ENCODE data around the gene RCSD1. TPM values are rescaled to one million over a fixed set of nuclear protein-coding genes. Genes with fewer than 3 reads are reported as not detected.

The RCSD1 gene
- total and polyA plus RNA-seq, 11 donors, result 14.1 to 51.5 (median 29.6) TPM

DNA sequence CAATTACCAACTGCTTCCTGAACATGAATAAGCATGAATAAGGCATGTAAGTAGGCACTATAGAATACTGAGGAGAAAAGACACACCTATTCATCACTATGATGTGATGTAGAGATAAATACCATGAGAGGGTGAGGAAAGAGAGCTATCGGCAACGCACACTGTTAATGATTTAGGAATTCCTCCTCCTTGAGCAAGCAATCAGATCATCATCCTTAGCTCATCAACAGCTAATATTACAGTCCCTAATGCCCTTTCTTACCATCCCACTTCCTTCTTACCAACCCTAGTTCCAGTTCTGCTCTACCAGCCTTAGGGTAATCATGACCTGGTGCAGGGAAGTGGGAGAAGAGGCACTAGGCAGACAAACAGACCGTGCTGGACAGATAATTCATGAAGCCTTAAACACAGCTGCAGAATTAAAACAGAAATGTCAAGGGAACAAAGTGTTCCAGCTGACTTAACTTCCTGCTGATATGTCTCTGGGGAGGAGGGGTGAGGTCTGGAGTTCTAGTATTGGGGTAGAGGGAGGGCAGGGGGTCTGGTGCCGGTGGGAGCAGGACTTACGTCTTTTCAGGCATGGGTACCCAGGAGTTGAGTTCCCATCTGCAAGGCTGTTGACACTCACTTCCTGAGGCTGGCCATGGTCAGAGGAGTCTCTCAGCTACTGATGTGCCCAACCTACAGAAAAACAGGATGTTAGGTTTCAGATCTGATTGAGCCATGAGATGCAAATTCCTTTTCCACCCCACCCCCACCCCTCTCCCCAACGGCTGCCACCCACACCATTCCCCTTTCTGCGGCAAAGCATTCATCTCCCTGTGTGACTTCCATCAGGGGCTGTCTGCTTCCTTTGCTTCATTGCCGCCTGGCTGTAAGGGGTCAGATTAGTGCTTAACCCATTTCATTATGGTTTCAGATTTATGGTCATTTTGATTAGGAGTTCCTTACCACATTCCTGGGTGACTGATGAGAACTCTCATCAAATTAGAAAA lies 12.6 kb upstream of the RCSD1 start:
- peak overlapping the region; percentile 59 to 88 (median 72) for H3K27ac ChIP-seq
- peak overlapping the region in 7 of 12 donors; percentile 1 to 40 (median 11) for H3K4me3 ChIP-seq
- ATAC-seq (peak; percentile 84 to 90 (median 88)), DNase-seq (peak; percentile 56 to 68 (median 61))
- no peak for TF ChIP-seq POLR2A (IDR thresholded peaks at IDR 0.05)
- TF ChIP-seq, protein P1, sequence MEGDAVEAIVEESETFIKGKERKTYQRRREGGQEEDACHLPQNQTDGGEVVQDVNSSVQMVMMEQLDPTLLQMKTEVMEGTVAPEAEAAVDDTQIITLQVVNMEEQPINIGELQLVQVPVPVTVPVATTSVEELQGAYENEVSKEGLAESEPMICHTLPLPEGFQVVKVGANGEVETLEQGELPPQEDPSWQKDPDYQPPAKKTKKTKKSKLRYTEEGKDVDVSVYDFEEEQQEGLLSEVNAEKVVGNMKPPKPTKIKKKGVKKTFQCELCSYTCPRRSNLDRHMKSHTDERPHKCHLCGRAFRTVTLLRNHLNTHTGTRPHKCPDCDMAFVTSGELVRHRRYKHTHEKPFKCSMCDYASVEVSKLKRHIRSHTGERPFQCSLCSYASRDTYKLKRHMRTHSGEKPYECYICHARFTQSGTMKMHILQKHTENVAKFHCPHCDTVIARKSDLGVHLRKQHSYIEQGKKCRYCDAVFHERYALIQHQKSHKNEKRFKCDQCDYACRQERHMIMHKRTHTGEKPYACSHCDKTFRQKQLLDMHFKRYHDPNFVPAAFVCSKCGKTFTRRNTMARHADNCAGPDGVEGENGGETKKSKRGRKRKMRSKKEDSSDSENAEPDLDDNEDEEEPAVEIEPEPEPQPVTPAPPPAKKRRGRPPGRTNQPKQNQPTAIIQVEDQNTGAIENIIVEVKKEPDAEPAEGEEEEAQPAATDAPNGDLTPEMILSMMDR (IDR thresholded peaks at IDR 0.05), result no peak
- H3K4me1 ChIP-seq, result peaks cover 0 to 48% (median 21%) of the 10 kb centered on the region in 12 donors
- H3K36me3 ChIP-seq, result no peaks in the 10 kb centered on the region
- H3K27me3 ChIP-seq, result no peaks in the 10 kb centered on the region
- intact Hi-C loops (cut with DNase I), result loop anchor here in 1 of 10 donors (5.0 kb wide), 1 partner anchor 70 kb away; no protein-coding TSS in a partner anchor
- 33 to 44% (median 36%) methylated on average over 7 to 8 of the region's 8 CpGs for WGBS, 4 donors
- H3K9me3 ChIP-seq, result peaks cover 0 to 10% (median 3%) of the 10 kb centered on the region in 12 donors

DNA sequence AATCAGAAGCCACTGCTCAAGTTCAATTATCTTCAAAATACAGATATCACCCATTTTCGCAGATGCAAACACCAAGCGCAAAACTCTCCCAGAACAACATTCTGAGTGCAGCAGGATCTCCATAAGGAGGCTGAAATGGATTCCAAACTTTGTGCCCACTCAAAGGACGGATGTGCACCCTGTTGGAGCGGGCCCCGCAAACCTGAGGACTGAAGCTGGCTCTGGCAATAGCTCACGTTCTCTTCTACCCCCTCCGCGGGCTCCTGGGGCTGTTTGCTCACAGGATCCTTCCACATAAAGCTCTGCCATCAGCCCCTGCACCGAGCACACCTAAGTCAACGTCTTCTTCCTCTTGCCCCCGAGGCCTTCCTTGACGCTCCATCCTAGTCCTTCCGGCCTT lies 11.7 kb upstream of the RCSD1 start:
- TF ChIP-seq, protein P1 (IDR thresholded peaks at IDR 0.05), result no peak
- no peak for TF ChIP-seq POLR2A (IDR thresholded peaks at IDR 0.05)
- no peak for ATAC-seq
- intact Hi-C loops (cut with DNase I), result loop anchor here in 1 of 10 donors (5.0 kb wide), 1 partner anchor 69 kb away; no protein-coding TSS in a partner anchor

DNA sequence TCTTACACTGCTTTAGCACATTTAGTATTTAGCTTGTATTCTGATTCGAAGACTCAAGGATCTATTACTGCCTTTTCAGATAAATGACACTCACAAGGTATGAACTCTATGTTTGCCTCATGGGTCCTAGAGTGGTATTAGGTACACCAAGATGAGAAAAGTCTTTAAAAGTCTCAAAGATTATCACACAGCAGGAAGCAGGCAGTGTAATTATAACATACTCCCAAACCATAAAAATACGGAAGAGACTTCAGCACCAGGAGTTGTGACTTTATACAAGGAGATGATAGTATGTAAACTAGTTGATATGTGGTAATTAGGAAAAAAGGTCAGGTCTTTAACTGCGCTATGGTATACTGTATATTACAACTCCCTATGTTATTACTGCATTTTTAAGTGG lies 11.2 kb upstream of the RCSD1 start:
- Histone ChIP-seq H3K36me3 (no peaks in the 10 kb centered on the region), H3K9me3 (peaks cover 0 to 10% (median 3%) of the 10 kb centered on the region in 12 donors), H3K4me3 (no peak overlapping the region), H3K4me1 (peaks cover 0 to 43% (median 21%) of the 10 kb centered on the region in 12 donors), H3K27ac (peak overlapping the region in 3 of 12 donors; percentile 73 to 88 (median 81)), H3K27me3 (no peaks in the 10 kb centered on the region)
- DNase-seq (no peak), ATAC-seq (no peak)
- TF ChIP-seq POLR2A (IDR thresholded peaks at IDR 0.05), result no peak
- TF ChIP-seq, protein P1 (IDR thresholded peaks at IDR 0.05), result no peak
- WGBS, 4 donors, result 86 to 93% (median 91%) methylated on average over 3 of the region's 3 CpGs
- intact Hi-C loops (cut with DNase I), result loop anchor here in 1 of 10 donors (5.0 kb wide), 1 partner anchor 69 kb away; no protein-coding TSS in a partner anchor

More for the DNA sequence above, 11.7 kb upstream of the RCSD1 start:
- DNase-seq, result peak in 1 of 5 donors; percentile 11
- Histone ChIP-seq H3K4me3 (no peak overlapping the region), H3K27me3 (no peaks in the 10 kb centered on the region), H3K4me1 (peaks cover 0 to 43% (median 21%) of the 10 kb centered on the region in 12 donors), H3K27ac (peak overlapping the region; percentile 59 to 88 (median 72)), H3K9me3 (peaks cover 0 to 10% (median 3%) of the 10 kb centered on the region in 12 donors), H3K36me3 (no peaks in the 10 kb centered on the region)
- 87 to 92% (median 89%) methylated on average over 13 of the region's 13 CpGs for WGBS, 4 donors

DNA sequence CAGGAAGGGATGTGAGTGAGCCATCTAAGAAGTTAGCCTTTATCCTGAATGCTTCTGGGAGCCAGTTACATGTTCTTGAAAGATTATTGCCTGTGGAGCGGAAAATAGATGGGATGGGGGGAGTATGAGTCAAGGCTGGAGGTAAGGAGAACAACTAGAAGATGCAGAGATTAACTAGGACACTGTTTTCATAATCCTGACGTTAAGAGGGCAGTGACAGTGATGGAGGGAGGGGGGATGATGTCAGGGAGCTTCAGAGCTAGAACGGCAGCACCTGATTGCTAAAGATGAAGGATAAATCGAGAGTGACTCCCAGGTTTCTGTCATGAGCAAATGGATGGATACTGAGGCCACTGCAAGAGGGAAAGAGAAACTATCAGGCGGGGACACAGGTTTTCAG lies 10.0 kb upstream of the RCSD1 start:
- intact Hi-C loops (cut with DNase I), result no loop called here
- Histone ChIP-seq H3K27ac (peak overlapping the region in 1 of 12 donors; percentile 8), H3K27me3 (no peaks in the 10 kb centered on the region), H3K4me1 (peaks cover 0 to 43% (median 21%) of the 10 kb centered on the region in 12 donors), H3K9me3 (peaks cover 0 to 4% (median under 1%) of the 10 kb centered on the region in 12 donors), H3K4me3 (no peak overlapping the region), H3K36me3 (no peaks in the 10 kb centered on the region)
- 69 to 79% (median 73%) methylated on average over 5 of the region's 5 CpGs for WGBS, 4 donors
- no peak for DNase-seq
- TF ChIP-seq, protein P1 (IDR thresholded peaks at IDR 0.05), result no peak
- no peak for TF ChIP-seq POLR2A (IDR thresholded peaks at IDR 0.05)
- ATAC-seq, result no peak
